HepG2 (cell line): ENCODE measurements around the gene QPCT. TPM values are rescaled to one million over a fixed set of nuclear protein-coding genes. Genes with fewer than 3 reads are reported as not detected.

ENCODE experiments used
- CREM ChIP-seq, 2 experiments: sonication (generic) in 1 of 2; formaldehyde crosslinking in 1 of 2; IDR thresholded peaks; 2 replicates each; pipeline versions ENCODE4 v1.4.0 to v1.6.1; 2016 to 2020; ENCODE audit warnings: antibody characterized with exemption in 1 of 2, mild to moderate bottlenecking in 1 of 2, missing genetic modification reagents in 1 of 2
- MIXL1 ChIP-seq: IDR thresholded peaks from 2 replicates; pipeline ENCODE4 v1.6.1; 2016
- RFXANK ChIP-seq: IDR thresholded peaks from 2 replicates; pipeline ENCODE4 v1.6.1; 2016
- polyA plus RNA-seq, 8 experiments: library from polyadenylated mRNA; depleted of rRNA in 3 of 8; stranded (reverse) in 7 of 8; unstranded in 1 of 8; fragments of >200 nt; fragmentation: Illumina TruSeq in 4 of 8; extraction: Trizol in 4 of 8; gene quantifications; 2 replicates each; pipeline versions ENCODE4 v1.2.1 to v1.2.3, GENCODE V29; 2011 to 2016; ENCODE audit warnings: low read depth in 4 of 8, missing spikeins in 1 of 8, mixed read lengths in 1 of 8; ENCODE audit not compliant: insufficient read depth in 1 of 8
- total RNA-seq, 5 experiments: library from RNA; depleted of rRNA; stranded (reverse); fragments of >200 nt; fragmentation: Illumina TruSeq; extraction: Trizol; gene quantifications; 2 replicates each; pipeline ENCODE4 v1.2.3, GENCODE V29; 2016; ENCODE audit warnings: low read depth in 1 of 5
- TF ChIP-seq, protein P1 (sequence below): sonication (generic); formaldehyde crosslinking; IDR thresholded peaks from 2 replicates; pipeline ENCODE4 v1.4.0; 2020; ENCODE audit warnings: missing genetic modification reagents, borderline replicate concordance
- TF ChIP-seq, protein P2 (sequence below): sonication (generic); formaldehyde crosslinking; IDR thresholded peaks from 2 replicates; pipeline ENCODE4 v1.4.0; 2020; ENCODE audit warnings: mild to moderate bottlenecking, missing genetic modification reagents, borderline replicate concordance
- TF ChIP-seq, protein P3 (sequence below): sonication (generic); formaldehyde crosslinking; IDR thresholded peaks from 2 replicates; pipeline ENCODE4 v1.5.1; 2020; ENCODE audit warnings: mild to moderate bottlenecking, missing genetic modification reagents, borderline replicate concordance
- TF ChIP-seq, protein P4 (sequence below): IDR thresholded peaks from 2 replicates; pipeline ENCODE4 v1.4.0; 2020; ENCODE audit warnings: mild to moderate bottlenecking, missing genetic modification reagents

The QPCT gene
- total and polyA plus RNA-seq, 2 of the 13 experiments (the other 11 are each of a cell fraction or from before 2014, with no cell fraction given) = 0.77 to 1.2 TPM

DNA sequence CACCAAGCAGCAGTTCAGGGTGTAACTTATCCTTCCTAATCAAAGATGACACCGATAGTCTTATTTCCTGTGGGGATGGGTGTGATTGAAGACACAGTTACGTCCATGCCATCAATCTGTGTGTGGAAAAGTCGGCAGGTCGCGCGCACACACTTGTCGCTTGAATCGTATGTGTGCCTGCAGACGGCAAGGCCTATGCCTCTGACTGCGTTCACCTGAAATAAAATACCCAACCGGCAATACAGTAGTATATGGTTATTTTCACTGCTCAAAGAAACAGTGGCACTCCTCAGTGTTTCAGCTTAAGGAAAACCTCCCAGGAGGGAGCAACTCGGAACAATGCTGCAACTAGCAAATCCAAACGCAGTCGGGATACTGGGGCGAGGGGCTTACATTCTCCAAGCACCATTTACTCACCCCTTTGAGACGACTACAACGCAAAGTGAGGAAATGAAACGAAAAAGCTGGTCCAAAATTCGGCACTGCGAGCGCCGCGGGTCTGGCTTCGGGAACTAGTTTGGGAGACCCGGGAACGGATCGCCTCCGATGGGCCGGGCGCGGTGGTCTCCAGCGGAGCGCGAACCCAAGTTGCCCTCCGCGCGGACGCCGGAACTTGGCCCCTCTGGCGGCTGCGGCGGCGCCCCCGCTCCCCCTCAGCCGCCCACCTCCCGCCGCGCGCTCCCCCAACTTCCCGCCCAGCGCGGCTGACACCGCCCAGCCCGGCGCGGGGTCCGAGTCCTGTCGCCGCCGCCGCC lies 20.5 kb upstream of the QPCT start (continued):
- TF ChIP-seq, protein P1, sequence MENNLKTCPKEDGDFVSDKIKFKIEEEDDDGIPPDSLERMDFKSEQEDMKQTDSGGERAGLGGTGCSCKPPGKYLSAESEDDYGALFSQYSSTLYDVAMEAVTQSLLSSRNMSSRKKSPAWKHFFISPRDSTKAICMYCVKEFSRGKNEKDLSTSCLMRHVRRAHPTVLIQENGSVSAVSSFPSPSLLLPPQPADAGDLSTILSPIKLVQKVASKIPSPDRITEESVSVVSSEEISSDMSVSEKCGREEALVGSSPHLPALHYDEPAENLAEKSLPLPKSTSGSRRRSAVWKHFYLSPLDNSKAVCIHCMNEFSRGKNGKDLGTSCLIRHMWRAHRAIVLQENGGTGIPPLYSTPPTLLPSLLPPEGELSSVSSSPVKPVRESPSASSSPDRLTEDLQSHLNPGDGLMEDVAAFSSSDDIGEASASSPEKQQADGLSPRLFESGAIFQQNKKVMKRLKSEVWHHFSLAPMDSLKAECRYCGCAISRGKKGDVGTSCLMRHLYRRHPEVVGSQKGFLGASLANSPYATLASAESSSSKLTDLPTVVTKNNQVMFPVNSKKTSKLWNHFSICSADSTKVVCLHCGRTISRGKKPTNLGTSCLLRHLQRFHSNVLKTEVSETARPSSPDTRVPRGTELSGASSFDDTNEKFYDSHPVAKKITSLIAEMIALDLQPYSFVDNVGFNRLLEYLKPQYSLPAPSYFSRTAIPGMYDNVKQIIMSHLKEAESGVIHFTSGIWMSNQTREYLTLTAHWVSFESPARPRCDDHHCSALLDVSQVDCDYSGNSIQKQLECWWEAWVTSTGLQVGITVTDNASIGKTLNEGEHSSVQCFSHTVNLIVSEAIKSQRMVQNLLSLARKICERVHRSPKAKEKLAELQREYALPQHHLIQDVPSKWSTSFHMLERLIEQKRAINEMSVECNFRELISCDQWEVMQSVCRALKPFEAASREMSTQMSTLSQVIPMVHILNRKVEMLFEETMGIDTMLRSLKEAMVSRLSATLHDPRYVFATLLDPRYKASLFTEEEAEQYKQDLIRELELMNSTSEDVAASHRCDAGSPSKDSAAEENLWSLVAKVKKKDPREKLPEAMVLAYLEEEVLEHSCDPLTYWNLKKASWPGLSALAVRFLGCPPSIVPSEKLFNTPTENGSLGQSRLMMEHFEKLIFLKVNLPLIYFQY (CRISPR knock-in tag) = no peak
- TF ChIP-seq RFXANK (CRISPR knock-in tag) = no peak
- TF ChIP-seq CREM (IDR thresholded peaks at IDR 0.05) = no peak; the same call in 1 of the 2 replicates
- TF ChIP-seq CREM (CRISPR knock-in tag; IDR thresholded peaks at IDR 0.05) = no peak
- TF ChIP-seq, protein P2, sequence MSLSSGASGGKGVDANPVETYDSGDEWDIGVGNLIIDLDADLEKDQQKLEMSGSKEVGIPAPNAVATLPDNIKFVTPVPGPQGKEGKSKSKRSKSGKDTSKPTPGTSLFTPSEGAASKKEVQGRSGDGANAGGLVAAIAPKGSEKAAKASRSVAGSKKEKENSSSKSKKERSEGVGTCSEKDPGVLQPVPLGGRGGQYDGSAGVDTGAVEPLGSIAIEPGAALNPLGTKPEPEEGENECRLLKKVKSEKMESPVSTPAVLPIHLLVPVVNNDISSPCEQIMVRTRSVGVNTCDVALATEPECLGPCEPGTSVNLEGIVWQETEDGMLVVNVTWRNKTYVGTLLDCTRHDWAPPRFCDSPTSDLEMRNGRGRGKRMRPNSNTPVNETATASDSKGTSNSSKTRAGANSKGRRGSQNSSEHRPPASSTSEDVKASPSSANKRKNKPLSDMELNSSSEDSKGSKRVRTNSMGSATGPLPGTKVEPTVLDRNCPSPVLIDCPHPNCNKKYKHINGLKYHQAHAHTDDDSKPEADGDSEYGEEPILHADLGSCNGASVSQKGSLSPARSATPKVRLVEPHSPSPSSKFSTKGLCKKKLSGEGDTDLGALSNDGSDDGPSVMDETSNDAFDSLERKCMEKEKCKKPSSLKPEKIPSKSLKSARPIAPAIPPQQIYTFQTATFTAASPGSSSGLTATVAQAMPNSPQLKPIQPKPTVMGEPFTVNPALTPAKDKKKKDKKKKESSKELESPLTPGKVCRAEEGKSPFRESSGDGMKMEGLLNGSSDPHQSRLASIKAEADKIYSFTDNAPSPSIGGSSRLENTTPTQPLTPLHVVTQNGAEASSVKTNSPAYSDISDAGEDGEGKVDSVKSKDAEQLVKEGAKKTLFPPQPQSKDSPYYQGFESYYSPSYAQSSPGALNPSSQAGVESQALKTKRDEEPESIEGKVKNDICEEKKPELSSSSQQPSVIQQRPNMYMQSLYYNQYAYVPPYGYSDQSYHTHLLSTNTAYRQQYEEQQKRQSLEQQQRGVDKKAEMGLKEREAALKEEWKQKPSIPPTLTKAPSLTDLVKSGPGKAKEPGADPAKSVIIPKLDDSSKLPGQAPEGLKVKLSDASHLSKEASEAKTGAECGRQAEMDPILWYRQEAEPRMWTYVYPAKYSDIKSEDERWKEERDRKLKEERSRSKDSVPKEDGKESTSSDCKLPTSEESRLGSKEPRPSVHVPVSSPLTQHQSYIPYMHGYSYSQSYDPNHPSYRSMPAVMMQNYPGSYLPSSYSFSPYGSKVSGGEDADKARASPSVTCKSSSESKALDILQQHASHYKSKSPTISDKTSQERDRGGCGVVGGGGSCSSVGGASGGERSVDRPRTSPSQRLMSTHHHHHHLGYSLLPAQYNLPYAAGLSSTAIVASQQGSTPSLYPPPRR (CRISPR knock-in tag) = no peak
- TF ChIP-seq MIXL1 = no peak
- TF ChIP-seq, protein P3, sequence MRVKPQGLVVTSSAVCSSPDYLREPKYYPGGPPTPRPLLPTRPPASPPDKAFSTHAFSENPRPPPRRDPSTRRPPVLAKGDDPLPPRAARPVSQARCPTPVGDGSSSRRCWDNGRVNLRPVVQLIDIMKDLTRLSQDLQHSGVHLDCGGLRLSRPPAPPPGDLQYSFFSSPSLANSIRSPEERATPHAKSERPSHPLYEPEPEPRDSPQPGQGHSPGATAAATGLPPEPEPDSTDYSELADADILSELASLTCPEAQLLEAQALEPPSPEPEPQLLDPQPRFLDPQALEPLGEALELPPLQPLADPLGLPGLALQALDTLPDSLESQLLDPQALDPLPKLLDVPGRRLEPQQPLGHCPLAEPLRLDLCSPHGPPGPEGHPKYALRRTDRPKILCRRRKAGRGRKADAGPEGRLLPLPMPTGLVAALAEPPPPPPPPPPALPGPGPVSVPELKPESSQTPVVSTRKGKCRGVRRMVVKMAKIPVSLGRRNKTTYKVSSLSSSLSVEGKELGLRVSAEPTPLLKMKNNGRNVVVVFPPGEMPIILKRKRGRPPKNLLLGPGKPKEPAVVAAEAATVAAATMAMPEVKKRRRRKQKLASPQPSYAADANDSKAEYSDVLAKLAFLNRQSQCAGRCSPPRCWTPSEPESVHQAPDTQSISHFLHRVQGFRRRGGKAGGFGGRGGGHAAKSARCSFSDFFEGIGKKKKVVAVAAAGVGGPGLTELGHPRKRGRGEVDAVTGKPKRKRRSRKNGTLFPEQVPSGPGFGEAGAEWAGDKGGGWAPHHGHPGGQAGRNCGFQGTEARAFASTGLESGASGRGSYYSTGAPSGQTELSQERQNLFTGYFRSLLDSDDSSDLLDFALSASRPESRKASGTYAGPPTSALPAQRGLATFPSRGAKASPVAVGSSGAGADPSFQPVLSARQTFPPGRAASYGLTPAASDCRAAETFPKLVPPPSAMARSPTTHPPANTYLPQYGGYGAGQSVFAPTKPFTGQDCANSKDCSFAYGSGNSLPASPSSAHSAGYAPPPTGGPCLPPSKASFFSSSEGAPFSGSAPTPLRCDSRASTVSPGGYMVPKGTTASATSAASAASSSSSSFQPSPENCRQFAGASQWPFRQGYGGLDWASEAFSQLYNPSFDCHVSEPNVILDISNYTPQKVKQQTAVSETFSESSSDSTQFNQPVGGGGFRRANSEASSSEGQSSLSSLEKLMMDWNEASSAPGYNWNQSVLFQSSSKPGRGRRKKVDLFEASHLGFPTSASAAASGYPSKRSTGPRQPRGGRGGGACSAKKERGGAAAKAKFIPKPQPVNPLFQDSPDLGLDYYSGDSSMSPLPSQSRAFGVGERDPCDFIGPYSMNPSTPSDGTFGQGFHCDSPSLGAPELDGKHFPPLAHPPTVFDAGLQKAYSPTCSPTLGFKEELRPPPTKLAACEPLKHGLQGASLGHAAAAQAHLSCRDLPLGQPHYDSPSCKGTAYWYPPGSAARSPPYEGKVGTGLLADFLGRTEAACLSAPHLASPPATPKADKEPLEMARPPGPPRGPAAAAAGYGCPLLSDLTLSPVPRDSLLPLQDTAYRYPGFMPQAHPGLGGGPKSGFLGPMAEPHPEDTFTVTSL (CRISPR knock-in tag) = no peak
- TF ChIP-seq, protein P4, sequence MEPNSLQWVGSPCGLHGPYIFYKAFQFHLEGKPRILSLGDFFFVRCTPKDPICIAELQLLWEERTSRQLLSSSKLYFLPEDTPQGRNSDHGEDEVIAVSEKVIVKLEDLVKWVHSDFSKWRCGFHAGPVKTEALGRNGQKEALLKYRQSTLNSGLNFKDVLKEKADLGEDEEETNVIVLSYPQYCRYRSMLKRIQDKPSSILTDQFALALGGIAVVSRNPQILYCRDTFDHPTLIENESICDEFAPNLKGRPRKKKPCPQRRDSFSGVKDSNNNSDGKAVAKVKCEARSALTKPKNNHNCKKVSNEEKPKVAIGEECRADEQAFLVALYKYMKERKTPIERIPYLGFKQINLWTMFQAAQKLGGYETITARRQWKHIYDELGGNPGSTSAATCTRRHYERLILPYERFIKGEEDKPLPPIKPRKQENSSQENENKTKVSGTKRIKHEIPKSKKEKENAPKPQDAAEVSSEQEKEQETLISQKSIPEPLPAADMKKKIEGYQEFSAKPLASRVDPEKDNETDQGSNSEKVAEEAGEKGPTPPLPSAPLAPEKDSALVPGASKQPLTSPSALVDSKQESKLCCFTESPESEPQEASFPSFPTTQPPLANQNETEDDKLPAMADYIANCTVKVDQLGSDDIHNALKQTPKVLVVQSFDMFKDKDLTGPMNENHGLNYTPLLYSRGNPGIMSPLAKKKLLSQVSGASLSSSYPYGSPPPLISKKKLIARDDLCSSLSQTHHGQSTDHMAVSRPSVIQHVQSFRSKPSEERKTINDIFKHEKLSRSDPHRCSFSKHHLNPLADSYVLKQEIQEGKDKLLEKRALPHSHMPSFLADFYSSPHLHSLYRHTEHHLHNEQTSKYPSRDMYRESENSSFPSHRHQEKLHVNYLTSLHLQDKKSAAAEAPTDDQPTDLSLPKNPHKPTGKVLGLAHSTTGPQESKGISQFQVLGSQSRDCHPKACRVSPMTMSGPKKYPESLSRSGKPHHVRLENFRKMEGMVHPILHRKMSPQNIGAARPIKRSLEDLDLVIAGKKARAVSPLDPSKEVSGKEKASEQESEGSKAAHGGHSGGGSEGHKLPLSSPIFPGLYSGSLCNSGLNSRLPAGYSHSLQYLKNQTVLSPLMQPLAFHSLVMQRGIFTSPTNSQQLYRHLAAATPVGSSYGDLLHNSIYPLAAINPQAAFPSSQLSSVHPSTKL (CRISPR knock-in tag) = 0 out of 2 replicates have a peak, but pooled peaks have one; percentile 5
